GM18526 (cell line): ENCODE results near the gene SLC12A6.

Source experiments
- POLR2A ChIP-seq: IDR thresholded peaks from 3 replicates; pipeline ENCODE4 v1.6.1; 2011; ENCODE audit not compliant: insufficient read length; ENCODE audit errors: extremely low read depth

SLC12A6 gene

DNA sequence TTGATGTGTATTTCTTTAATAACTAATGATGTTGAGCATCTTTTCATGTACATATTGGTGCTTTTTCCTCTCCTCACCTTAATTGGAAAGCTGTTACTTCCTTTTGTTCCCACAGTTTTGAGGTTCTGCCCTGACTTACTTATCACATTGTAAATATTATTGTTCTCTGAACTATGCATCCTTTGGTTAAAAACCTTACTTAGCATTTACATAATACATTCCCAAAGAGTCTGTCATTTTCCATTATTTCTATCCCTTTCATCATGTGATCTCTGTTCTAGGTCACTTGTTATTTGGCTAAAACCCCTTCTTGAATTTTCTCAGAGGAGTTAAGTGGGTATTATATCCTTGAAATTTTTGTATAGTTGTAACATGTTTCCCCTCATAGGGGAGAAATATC lies 33.0 kb downstream of the SLC12A6 start:
- TF ChIP-seq POLR2A: no peak

DNA sequence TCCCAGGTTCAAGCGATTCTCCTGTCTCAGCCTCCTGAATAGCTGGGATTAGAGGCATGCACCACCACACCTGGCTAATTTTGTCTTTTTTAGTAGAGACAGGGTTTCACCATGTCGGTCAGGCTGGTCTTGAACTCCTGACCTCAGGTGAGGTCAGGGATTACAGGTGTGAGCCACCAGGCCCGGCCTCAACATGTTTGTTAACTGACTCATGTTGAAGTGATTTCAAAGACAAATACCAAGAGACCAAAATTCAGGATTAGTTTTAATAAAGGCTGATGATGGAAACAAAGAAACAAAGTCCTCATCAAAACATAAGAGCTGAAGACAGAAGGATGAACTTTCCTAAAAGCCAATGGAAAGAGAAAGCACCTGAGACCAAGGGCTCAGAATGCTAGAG lies 36.5 kb downstream of the SLC12A6 start:
- no peak for TF ChIP-seq POLR2A

DNA sequence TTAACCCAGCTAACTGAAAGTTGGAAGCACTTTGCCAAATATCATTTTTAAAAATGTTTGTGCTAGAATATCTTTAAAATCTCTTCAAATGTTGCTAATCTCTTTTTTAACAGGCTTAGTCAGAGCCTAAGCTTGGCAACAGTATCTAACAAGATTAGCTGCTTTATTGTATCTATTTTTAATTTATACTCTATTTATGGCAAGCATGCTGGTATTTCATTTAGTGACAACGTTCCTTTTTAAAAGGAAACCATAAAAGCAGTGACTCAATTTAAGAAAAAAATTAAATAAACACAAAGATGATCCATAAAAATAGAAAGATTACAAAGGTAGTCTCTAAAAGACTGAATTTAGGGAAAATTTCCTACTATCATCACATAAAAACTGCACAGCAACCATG lies 40.5 kb downstream of the SLC12A6 start:
- no peak for TF ChIP-seq POLR2A

DNA sequence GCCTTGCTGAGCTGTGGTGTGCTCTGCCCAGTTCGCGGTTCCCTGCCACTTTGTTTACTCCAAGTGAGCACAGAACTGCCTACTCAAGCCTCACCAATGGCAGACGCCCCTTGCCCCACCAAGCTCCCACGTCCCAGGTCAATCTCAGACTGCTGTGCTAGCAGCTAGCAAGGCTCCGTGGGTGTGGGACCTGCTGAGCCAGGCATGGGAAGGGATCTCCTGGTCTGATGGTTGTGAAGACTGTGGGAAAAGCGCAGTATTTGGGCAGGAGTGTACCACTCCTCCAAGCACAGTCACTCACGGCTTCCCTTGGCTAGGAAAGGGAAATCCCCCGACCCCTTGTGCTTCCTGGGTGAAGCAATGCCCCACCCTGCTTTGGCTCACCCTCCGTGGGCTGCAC lies 45.0 kb downstream of the SLC12A6 start:
- TF ChIP-seq POLR2A: no peak

DNA sequence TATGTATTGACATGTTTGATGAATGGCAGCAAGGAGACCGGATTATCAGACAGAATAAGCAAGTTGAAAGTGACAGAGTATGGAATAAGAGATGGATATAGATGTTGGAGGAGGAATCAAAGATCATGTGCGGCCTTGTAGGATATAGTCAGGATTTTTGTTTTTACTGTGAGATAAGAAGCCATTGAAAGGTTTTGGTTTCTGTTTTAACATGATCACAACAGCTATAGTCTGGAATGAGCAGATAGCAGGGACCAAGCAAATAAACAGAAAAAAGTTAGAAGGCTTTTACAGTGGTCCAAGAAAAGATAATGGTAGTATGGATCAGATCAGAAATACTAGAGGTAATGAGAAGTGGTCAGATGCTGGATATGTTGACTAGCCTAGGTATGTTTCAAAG lies 52.6 kb downstream of the SLC12A6 start:
- TF ChIP-seq POLR2A: no peak

DNA sequence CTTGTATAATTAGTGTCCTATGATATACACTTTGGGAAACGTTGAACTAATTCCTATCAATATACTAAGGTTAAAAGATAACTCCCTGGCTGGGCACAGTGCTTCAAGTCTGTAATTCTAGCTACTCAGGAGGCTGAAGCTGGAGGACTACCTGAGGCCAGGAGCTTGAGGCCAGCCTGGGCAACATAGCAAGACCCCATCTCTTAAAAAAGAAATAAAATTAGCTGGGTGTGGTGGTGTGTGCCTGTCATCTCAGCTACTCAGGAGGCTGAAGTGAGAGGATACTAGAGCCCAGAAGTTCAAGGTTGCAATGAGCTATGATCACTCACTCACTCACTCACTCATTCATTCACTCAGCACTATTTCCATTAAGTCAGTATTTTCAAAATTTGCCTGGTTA lies 55.2 kb downstream of the SLC12A6 start:
- no peak for TF ChIP-seq POLR2A

DNA sequence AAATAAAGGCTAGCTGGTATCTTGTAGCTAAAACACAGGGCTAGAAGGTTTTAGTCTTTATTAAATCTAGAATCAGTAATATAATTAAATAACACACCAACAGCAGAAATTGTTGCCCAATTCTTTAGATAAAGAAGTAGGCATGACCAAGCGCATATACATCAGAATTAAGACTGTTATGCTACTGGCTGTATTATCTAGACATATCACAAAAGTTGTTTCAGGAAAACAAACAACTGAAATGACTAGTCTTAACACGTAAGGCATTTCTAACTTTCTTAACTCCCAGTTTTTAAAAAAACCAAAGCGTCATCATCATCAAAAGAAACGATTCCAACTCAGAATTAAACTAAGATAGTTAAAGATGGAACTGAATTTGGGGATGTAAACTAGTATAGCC lies 57.4 kb downstream of the SLC12A6 start:
- no peak for TF ChIP-seq POLR2A

DNA sequence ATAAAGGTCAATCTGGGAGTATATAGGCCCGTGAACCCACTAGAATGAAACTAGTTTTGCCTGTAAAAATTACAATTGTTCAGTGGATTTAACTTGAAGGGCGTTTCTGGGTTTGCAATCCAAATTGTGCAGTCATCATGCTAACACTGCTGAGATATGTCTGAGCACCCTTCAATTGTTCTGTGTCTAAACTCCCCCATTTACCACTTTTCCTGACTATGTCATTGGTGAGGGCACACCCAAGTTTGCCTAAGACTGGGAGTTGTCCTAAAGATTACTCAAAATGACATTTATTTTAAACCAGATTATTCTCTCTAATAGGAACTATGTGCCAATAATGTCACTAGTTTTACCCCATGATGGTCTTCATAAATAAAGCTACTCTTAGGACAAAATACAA lies 58.2 kb downstream of the SLC12A6 start:
- TF ChIP-seq POLR2A: no peak

DNA sequence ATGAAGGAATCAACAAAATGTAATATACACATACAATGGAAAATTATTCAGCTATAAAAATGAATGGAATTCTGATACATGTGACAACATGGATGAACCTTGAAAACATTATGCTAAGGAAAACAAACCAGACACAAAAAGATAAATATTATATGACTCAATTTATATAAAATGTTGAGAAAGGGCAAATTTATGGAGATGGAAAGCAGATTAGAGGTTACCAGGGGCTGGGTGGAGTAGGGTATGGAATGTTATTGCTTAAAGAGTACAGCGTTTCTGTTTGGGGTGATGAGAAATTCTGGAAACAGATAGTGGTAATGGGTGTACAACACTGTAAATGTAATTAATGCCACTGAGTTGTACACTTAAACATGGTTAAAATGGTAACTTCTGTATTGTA lies 61.9 kb downstream of the SLC12A6 start:
- TF ChIP-seq POLR2A: no peak

DNA sequence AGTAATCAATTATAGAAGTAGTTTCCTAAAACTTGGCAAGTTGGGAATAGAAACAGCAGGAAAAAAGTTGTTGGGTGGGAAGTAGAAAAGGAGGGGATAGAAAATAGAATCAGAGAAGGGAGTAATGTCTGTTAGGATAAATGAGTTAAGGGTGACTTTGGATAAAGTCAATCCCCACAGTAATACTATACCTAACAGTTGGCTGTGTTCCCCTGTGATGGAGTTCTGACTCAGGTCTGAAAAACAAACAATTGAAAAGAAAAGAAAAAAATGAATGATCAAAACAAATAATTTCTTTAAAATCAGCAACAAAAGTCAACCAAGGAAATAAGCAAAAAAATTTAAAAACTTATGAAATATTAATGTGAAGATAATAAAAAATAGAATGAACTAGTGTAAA lies 62.4 kb downstream of the SLC12A6 start:
- TF ChIP-seq POLR2A: no peak

DNA sequence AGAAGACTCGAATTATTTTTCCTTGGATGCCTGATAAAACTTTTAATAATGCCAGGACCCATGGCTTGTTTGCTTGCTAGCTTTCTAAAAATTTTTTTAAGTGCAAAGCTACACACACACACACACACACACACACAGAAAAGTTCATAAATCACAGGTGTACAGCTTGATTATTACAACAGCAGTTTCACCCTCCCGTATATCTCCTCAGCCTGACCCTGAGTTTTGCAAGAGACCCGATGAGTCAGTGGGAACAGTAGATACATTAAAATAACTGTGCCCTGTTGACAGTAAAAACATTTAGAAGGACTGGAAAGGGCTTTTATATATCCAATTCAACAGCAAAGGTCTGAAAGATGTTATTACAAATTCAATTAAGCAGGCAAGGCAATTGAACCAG lies 66.1 kb downstream of the SLC12A6 start:
- no peak for TF ChIP-seq POLR2A

DNA sequence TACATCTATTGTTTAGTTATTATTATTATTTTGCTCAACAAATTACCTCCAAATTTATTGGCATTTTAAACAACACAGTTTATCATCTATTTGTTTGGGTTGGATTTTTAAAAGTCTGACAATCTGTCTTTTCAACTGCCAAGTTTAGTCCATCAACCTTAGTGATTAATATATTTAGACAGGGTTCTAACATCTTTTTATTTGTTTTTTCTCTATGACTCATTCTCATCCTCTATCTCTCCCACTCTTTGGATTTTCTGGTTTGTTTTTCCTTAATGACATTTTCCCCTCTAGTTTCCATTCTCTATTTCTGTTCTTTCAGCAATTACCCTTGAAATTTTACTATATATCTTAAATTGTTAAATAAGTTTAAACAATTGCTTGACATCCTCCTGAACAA lies 70.8 kb downstream of the SLC12A6 start:
- no peak for TF ChIP-seq POLR2A

DNA sequence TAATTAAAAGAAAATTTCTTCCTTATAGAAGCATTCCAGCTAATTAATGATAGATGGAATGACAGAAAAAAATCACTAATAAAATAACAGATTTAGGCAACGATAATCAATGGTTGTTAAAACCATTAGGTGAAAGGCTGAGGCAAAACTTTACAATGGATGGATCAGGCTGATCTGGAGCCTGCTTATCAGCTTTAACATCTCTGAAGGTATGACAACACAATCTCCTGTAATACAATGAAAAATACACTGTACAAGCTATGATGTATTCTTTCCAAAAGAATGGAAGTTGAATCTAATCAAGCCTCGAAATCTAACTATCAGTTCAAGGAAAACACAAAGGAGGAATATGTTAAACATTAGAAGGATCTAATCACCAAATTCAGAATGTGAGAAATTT lies 73.5 kb downstream of the SLC12A6 start:
- TF ChIP-seq POLR2A: no peak

DNA sequence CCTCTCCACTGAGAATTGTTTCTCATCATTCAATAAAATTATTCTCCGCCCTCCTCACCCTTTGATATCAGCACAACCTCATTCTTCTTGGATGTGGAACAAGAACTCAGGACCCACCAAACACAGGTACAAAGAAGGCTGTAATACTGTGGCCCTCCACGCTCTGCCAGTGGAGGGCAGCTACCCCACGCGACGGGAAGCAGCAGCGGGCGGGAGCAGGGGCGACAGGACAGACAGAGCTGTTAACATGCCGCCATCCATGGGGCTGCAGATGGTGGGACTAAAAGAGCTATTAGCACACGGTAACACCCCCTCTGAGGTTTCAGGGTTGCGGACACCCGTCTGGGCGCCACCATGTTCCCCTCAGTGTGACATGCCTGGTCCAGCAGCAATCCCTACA lies 75.2 kb downstream of the SLC12A6 start:
- no peak for TF ChIP-seq POLR2A

DNA sequence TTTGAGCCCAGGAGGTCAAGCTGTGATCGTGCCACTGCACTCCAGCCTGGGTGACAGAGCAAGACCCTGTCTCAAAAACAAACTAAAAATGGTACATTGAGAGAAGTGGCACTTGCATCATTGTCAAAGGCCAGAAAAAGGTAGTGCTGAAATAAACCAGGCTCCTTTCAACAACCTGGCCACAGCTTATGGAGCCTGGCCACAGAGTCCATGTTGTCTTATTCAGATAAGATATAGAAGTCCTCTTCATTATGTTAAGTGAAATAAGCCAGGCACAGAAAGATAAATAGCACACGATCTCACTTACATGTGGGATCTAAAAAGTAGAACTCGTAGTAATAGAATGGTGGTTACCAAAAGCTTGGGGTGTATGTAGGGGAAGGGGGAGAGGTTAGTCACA lies 78.0 kb downstream of the SLC12A6 start:
- no peak for TF ChIP-seq POLR2A

DNA sequence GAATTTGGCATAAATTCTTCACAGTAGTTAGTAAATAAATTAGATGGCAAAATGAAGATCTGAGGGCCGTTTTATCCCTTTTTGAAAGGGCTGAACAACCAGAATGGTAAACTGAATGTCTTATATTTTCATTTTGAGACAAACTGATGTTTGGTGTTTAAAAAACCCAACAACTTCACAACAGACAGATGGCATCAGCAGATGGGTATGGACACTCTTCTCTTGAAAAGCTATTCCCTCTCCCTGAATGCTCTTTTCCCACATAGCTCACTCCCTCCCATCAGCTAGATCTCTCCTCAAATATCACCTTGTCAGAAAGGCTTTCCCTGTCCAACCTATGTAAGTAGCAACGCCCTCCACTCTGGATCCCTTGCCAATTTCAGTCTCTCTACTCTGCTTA lies 79.4 kb downstream of the SLC12A6 start:
- TF ChIP-seq POLR2A: no peak

DNA sequence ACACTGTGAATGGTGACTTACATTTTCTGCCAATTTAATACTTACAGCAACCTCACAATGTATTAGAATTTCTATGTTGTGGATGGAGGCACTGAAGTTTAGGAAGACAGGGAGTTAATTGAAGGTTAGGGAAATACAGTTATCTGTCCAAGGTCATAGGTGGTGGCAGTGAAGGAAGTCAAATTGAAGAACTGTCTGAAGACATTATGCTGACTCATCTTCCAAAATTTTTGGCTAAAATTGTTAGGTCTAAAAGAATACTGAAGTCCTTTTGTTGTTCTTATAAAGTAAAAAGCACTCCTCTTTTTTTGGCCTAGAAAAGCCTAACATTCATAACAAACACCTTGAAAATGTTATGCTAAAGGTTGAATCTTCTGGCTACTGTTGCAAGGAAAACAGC lies 85.0 kb downstream of the SLC12A6 start:
- no peak for TF ChIP-seq POLR2A

DNA sequence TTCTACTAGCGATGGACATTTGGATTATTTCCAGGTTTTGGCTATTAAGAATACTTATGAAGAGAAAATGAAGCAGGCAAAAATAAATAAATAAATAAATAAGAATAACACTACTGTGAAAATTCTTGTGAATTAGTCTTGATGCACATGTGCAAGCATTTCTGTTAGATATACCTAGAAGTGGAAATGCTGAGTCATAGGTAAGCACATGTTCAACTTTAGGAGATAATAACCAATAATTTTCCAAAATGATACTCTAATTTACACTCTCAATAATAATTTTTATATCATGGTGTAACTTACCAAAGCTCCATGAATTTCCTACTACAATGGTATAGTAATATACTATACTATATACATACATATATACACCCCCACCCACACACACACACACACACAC lies 89.4 kb downstream of the SLC12A6 start:
- no peak for TF ChIP-seq POLR2A
